ENCODE data around the gene MRPL42.
"Not testable (repeated sequence)": the region's sequence is repeated elsewhere in the genome, so short reads cannot be mapped to it uniquely, and the experiment has no call there.

MRPL42 gene

DNA sequence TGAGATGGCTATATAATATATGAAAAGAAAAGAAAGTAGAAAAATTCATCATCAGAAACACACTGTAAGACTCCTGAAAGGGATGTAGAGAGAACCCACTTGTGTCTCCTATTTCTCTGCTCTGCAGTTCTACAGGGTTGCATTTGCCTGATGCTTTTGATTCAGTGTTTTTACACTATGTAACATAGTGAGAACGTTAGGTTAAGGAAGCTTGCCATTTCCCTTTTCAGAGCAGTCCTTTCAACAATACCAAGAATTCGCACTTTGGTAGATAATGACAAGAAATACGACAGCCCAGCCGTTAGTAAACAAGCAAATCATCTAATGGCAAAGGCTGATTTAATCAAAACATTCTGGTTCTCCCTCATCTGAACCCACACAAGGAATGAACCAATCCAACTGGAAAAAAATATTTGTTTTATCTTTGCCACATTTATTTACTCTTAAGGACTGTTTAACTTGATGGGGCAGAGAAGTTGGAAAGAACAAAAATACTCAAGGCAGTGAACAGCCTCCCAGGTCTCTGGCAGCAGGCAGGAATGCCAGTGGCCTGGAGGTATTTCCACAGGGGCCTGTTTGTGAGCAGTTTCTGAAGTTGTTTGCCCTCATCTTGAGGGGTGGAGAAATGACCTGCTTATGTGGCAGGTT, 74.4 kb downstream of the MRPL42 start:
- no peak for DNase-seq (ENCODE audit: low read depth, low spot score)

DNA sequence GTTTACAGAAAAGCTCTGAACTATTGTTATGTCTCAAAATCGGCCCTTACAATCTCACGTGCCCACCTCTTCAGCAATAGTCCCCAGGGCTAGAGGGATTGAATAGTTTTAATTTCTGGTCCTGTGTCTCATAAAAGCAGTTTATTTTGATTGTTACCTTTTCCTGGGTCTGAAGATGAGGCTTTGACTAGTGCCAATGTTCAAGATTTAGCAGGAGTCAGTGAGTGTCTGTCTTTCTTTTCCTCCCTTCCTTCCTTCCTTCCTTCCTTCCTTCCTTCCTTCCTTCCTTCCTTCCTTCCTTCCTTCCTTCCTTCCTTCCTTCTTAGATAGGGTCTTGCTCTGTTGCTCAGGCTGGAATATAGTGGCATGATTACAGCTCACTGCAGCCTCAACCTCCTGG, 80.5 kb downstream of the MRPL42 start:
- DNase-seq (ENCODE audit: low read depth, low spot score) = no peak

- no peak for DNase-seq (ENCODE audit: low read depth, low spot score)
Observed at GRCh38 chr12:93549174-93549573, 81.9 kb downstream of the MRPL42 start.

DNA sequence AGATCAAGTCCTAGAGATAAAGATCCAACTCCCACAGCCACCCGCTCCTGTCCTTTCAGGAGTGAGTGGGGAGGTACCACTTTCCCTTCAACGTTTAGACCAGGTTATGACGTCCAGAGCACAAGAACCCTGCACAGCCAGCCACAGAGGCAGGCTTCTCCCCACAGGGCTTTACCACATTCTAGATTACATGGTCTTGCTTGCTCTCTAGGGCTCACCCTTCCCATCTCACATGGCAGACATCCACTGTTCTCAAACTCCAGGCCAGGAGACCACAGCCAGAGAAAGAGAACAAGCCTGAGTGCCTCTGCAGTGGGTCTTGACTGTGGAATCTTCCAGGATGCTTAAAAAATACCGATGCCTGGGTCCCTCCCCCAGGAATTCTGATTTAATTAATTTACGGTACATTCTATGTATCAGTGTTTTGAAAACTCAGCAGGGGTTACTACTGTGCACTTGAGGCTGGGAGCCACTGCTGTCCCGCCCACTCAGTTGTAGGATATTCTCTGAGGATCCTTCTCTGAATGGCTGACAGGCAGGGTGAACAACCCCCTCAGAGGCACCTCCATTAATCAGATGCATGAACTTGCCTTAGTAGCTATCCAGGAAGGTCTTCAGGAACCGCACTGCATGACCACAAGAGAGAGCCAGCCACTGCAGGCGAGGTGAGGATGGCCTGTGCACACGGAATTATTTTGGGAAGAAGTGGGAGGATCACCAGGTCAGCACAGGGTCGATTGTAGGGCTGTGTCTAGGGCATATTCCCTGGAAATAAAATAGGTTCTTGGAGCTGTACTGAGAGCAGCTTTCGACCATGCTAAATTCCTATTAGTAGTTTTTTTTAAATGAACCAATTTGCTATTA, 83.7 kb downstream of the MRPL42 start:
- DNase-seq (ENCODE audit: low read depth, low spot score) = no peak

DNA sequence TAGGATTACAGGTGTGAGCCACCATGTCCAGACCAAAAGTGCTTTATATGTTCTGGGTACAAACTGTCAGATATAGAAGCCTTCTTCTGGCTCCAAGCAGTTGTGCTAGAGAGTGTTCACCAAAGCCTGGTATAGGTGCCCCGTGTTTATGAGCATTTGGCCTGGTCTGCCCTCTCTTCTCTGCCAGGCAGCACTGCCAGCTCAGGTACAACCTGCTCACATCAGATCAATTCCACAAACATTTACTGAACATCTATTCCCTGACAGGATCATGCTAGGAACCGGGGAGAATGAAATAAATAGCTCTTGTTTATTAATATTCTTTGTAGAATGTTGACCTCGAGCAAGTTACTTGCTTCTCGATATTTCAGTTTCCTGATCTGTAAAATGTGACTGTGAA, 85.1 kb downstream of the MRPL42 start:
- DNase-seq (ENCODE audit: low read depth, low spot score) = no peak

DNA sequence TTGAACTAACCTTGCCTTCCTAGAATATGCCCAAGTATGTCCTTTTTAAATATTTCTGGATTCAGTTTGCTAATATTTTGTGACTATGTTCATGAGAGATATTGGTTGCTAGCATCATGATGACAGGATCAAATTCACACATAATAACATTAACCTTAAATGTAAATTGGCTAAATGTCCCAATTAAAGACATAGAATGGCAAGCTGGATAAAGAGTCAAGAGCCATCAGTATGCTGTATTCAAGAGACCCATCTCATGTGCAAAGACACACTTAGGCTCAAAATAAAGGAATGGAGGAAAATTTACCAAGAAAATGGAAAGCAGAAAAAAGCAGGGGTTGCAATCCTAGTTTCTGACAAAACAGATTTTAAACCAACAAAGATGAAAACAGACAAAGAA, 90.6 kb downstream of the MRPL42 start:
- not testable (repeated sequence) for DNase-seq (ENCODE audit: low read depth, low spot score)

- DNase-seq (ENCODE audit: low read depth, low spot score) = not testable (repeated sequence)
Observed at GRCh38 chr12:93558685-93559084, 91.4 kb downstream of the MRPL42 start.

DNA sequence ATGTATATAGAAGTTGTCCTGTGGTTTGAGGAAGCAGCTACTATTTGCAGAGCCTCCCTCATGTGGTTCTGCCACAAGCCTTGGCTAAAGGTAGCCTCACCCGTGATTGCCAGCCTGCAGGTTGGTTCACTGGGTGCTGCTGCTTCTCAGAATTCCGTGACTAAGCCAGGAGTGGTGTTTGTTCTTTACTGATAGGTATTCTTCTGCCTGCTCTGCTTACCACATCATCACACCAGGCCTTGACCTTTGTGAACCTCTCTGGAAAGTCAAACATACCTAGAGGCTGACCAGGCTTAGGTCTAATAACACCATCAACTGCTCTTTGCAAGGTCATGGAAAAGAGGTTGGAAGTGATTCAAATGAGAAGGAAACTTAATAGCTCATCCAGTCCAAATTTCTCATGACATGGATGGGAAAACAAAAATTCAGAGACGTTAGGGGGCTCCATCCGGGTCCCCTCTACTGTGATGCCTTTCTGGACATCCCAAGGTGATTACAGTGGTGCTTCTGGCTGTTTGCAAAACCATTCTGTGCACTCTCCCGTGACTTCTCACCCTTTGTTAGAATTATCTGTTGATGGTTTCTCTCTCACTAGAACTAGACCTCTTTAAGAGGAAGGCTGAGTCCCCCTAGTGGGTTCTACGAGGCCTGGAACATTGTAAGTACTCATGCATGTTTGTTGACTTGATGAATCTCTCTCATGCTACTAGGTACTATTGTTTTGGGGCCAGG, 96.7 kb downstream of the MRPL42 start:
- DNase-seq (ENCODE audit: low read depth, low spot score) = no peak

DNA sequence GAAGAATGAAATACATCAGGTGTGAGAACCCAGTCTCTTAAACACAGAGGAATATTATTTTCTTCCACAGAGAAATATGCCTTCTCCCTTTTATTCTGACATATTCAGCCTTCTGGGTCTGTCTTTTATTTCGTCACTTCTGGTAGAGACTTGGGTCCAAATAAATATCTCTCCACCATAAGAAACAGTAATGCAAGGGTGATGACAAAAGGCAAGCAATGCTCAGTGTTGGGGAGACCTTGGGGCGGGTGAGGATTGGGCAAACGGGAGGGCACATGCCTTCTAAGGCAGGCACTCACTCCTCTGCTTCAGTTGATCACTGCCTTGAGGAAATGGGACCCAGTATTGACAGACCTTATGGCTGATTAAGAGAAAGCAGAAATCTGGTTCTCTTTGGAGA, 98.4 kb downstream of the MRPL42 start:
- DNase-seq (ENCODE audit: low read depth, low spot score) = no peak

Measured in smooth muscle cell of the brain vasculature (primary cell).